ENCODE results near the gene A1CF. TPM values are rescaled to one million over a fixed set of nuclear protein-coding genes. Genes with fewer than 3 reads are reported as not detected.

Gene A1CF
- total and polyA plus RNA-seq, 2 experiments from 2014 or later = not detected

GRCh38 chr10:50809596-50809995, 75.8 kb downstream of the A1CF start:
- no peaks in the 10 kb centered on the region for H3K9me3 ChIP-seq (ENCODE audit: low read depth)
- H3K4me2 ChIP-seq (ENCODE audit: unreplicated experiment) = peak overlapping the region; percentile 68
- 59 to 62% methylated on average over 7 of the region's 7 CpGs for WGBS, 2 experiments (ENCODE audit: low coverage in 1 of 2, low lambda C conversion rate in 2 of 2, missing lambda C conversion rate in 2 of 2)
- no peaks in the 10 kb centered on the region for H3K79me2 ChIP-seq (ENCODE audit: insufficient read depth)
- no peaks in the 10 kb centered on the region for H3K27me3 ChIP-seq (replicated peaks; ENCODE audit: insufficient read depth)
- H3K9ac ChIP-seq = no peak overlapping the region
- no peak overlapping the region for H2AFZ ChIP-seq
- peaks cover 35% of the 10 kb centered on the region for H3K4me1 ChIP-seq (ENCODE audit: insufficient read depth)
- DNase-seq = peak; percentile 74
- H3K36me3 ChIP-seq (ENCODE audit: low read depth) = no peaks in the 10 kb centered on the region
- no peak for TF ChIP-seq EZH2phosphoT487 (IDR thresholded peaks at IDR 0.05; ENCODE audit: insufficient read depth, low read depth)
- no peak for TF ChIP-seq EZH2 (IDR thresholded peaks at IDR 0.05; ENCODE audit: insufficient read depth, poor library complexity, severe bottlenecking)
- H3K9me2 ChIP-seq (ENCODE audit: insufficient read depth) = no peaks in the 10 kb centered on the region
- H3F3A ChIP-seq (ENCODE audit: insufficient read depth) = peaks cover 31% of the 10 kb centered on the region
- H3K4me3 ChIP-seq = no peak overlapping the region
- H3K27ac ChIP-seq = peak overlapping the region; percentile 83
- in situ Hi-C loops (cut with MboI) = no loop called here
- no peaks in the 10 kb centered on the region for H4K20me1 ChIP-seq (ENCODE audit: insufficient read depth)

GRCh38 chr10:50807851-50808776, 77.3 kb downstream of the A1CF start:
- DNase-seq = peak; percentile 86
- Histone ChIP-seq H3K79me2 (ENCODE audit: insufficient read depth) (no peaks in the 10 kb centered on the region), H3K27ac (peak overlapping the region; percentile 83), H3K9me2 (ENCODE audit: insufficient read depth) (no peaks in the 10 kb centered on the region), H3F3A (ENCODE audit: insufficient read depth) (peaks cover 31% of the 10 kb centered on the region), H3K36me3 (ENCODE audit: low read depth) (no peaks in the 10 kb centered on the region), H3K9me3 (ENCODE audit: low read depth) (no peaks in the 10 kb centered on the region), H3K4me2 (ENCODE audit: unreplicated experiment) (peak overlapping the region; percentile 68), H3K27me3 (replicated peaks; ENCODE audit: insufficient read depth) (no peaks in the 10 kb centered on the region), H4K20me1 (ENCODE audit: insufficient read depth) (no peaks in the 10 kb centered on the region), H3K4me1 (ENCODE audit: insufficient read depth) (peaks cover 35% of the 10 kb centered on the region), H3K9ac (peak overlapping the region; percentile 64), H3K4me3 (peak overlapping the region; percentile 29), H2AFZ (peak overlapping the region; percentile 36)
- WGBS, 2 experiments (ENCODE audit: low coverage in 1 of 2, low lambda C conversion rate in 2 of 2, missing lambda C conversion rate in 2 of 2) = 4 to 8% methylated on average over 1 of the region's 1 CpG
- TF ChIP-seq EZH2 (IDR thresholded peaks at IDR 0.05; ENCODE audit: insufficient read depth, poor library complexity, severe bottlenecking) (no peak), EZH2phosphoT487 (IDR thresholded peaks at IDR 0.05; ENCODE audit: insufficient read depth, low read depth) (no peak)
- in situ Hi-C loops (cut with MboI) = no loop called here

GRCh38 chr10:50805981-50806622, 79.3 kb downstream of the A1CF start:
- no peak overlapping the region for H3K9ac ChIP-seq
- peak overlapping the region; percentile 45 for H2AFZ ChIP-seq
- H3K27me3 ChIP-seq (replicated peaks; ENCODE audit: insufficient read depth) = no peaks in the 10 kb centered on the region
- no peaks in the 10 kb centered on the region for H3K36me3 ChIP-seq (ENCODE audit: low read depth)
- H3K9me3 ChIP-seq (ENCODE audit: low read depth) = no peaks in the 10 kb centered on the region
- no peaks in the 10 kb centered on the region for H3K79me2 ChIP-seq (ENCODE audit: insufficient read depth)
- H4K20me1 ChIP-seq (ENCODE audit: insufficient read depth) = no peaks in the 10 kb centered on the region
- WGBS, 2 experiments (ENCODE audit: low coverage in 1 of 2, low lambda C conversion rate in 2 of 2, missing lambda C conversion rate in 2 of 2) = 44% methylated on average over 2 of the region's 2 CpGs
- peaks cover 31% of the 10 kb centered on the region for H3F3A ChIP-seq (ENCODE audit: insufficient read depth)
- H3K4me2 ChIP-seq (ENCODE audit: unreplicated experiment) = no peak overlapping the region
- peak; percentile 47 for DNase-seq
- H3K27ac ChIP-seq = peak overlapping the region; percentile 29
- in situ Hi-C loops (cut with MboI) = no loop called here
- no peak overlapping the region for H3K4me3 ChIP-seq
- no peaks in the 10 kb centered on the region for H3K9me2 ChIP-seq (ENCODE audit: insufficient read depth)
- TF ChIP-seq EZH2 (IDR thresholded peaks at IDR 0.05; ENCODE audit: insufficient read depth, poor library complexity, severe bottlenecking) = no peak
- no peak for TF ChIP-seq EZH2phosphoT487 (IDR thresholded peaks at IDR 0.05; ENCODE audit: insufficient read depth, low read depth)
- H3K4me1 ChIP-seq (ENCODE audit: insufficient read depth) = peaks cover 35% of the 10 kb centered on the region

GRCh38 chr10:50799595-50799994, 85.8 kb downstream of the A1CF start:
- no peaks in the 10 kb centered on the region for H3K9me2 ChIP-seq (ENCODE audit: insufficient read depth)
- no peak for DNase-seq
- no peaks in the 10 kb centered on the region for H3K4me1 ChIP-seq (ENCODE audit: insufficient read depth)
- H3F3A ChIP-seq (ENCODE audit: insufficient read depth) = no peaks in the 10 kb centered on the region
- H3K9me3 ChIP-seq (ENCODE audit: low read depth) = no peaks in the 10 kb centered on the region
- H3K4me3 ChIP-seq = no peak overlapping the region
- H3K27ac ChIP-seq = no peak overlapping the region
- TF ChIP-seq EZH2phosphoT487 (IDR thresholded peaks at IDR 0.05; ENCODE audit: insufficient read depth, low read depth) = no peak
- TF ChIP-seq EZH2 (IDR thresholded peaks at IDR 0.05; ENCODE audit: insufficient read depth, poor library complexity, severe bottlenecking) = no peak
- in situ Hi-C loops (cut with MboI) = no loop called here
- no peak overlapping the region for H3K9ac ChIP-seq
- H4K20me1 ChIP-seq (ENCODE audit: insufficient read depth) = no peaks in the 10 kb centered on the region
- WGBS, 2 experiments (ENCODE audit: low coverage in 1 of 2, low lambda C conversion rate in 2 of 2, missing lambda C conversion rate in 2 of 2) = 19 to 21% methylated on average over 1 of the region's 1 CpG
- H2AFZ ChIP-seq = no peak overlapping the region
- H3K79me2 ChIP-seq (ENCODE audit: insufficient read depth) = no peaks in the 10 kb centered on the region
- H3K4me2 ChIP-seq (ENCODE audit: unreplicated experiment) = no peak overlapping the region
- no peaks in the 10 kb centered on the region for H3K36me3 ChIP-seq (ENCODE audit: low read depth)
- H3K27me3 ChIP-seq (replicated peaks; ENCODE audit: insufficient read depth) = no peaks in the 10 kb centered on the region

Data from GM23248 (cell line).